GM03348 (cell line): ENCODE results near the gene POLR3C.

Source experiments
- DNase-seq: peaks from one replicate; pipeline ENCODE4 v3.0.0; 2012; ENCODE audit warnings: low spot score

The POLR3C gene

DNA sequence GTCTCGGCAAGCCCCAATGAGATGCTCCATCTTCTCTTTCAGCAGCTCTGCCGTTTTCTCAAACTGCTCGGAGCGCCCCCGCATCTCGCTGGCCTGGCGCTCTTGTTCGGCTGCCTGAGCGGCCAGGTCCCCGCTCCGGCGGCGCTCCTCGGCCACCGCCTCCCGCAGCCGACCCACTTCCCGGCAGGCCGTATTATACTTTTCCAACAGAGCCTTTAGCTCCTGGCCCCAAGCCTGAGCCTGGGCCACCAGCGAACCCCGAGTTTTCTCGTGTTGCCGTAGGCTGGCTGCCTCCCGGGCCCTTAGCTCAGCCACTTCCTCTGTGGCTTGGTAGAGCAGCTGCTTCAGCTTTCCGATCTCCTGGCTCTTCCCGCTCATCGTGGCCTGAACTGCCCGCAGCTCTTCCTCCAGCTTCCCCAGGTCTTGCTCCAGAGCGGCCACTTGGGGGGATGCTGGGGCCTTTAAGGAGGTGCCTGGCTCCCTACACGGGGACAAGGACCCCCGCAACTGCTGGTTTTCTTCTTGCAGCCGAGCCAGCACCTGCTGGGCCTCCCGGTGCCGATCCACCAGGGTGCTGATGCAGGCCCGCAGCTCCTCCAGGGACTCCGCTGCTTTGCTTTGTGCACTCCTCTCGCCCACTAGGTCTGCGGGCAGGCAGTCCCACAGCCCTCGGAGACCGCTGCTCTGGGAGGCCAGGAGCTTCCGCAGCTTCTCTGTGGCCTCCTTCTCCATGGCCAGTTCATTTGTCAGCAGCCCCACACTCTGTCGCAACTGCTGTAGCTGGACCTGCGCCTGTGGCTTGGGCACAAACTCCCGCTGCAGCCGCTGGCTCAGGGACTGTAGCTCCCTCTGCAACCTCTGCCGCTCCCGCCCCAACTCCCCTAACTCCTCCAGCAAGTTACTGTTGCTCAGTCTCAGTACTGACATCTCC lies 48.3 kb downstream of the POLR3C start:
- DNase-seq, result peak; percentile 68

GRCh38 chr1:145874646-145875045 lies 50.6 kb downstream of the POLR3C start:
- no peak for DNase-seq

GRCh38 chr1:145877923-145878486 lies 54.0 kb downstream of the POLR3C start:
- no peak for DNase-seq

GRCh38 chr1:145878724-145879123 lies 54.7 kb downstream of the POLR3C start:
- no peak for DNase-seq

GRCh38 chr1:145879775-145880174 lies 55.8 kb downstream of the POLR3C start:
- no peak for DNase-seq

DNA sequence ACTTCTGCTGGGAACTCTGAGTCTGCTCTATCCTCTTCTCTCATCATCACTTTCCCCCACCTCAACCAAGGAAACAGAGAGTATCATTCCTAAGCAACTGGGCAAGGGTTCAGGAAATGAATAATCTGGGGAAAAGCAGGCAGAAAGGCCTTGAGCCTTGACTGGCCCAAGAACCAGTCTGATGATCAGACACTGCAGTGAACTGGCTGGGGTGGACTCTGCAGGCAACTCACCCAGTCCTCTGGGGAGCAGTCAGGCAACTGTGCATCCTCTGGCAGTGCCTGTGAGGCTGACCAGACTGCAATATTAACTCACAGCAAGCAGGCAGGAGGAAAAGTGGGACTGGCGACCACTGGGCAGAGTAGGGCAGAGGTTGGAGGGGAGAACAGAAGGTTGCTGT lies 60.7 kb downstream of the POLR3C start:
- DNase-seq, result peak; percentile 64

DNA sequence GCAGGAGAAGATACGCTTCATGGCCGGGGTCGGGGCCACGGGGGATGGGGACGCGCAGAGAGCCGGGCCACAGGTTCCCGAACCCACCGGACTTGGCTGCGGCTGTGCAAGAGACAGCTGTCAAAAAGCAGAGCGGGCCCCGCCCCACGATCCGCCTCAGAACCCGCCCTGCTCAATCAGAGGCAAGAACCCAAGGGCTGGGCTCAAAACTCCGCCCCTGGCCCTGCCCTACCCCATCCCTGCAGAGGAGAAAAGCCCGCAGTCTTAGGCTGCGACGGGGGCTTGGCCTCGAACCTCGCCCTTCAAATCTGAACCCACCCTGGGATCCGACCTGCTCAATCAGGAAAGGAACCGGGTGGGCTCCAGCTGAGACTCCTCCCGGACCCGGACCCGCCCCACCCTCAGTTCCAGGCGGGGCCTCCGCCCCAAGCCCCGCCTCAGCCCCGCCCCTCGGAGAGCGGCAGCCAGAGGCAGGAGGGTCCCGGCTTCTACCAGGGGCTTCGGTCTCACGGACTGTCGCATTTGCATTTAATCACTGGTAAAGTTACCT lies 61.8 kb downstream of the POLR3C start, which contains the start of gene ANKRD35:
ANKRD35 (minus strand) TSS at position 129 of the 550 bp plus-strand sequence; CDS start at position 21, 108 bp downstream.
- DNase-seq, result peak; percentile 94

GRCh38 chr1:145886390-145886789 lies 62.4 kb downstream of the POLR3C start:
- no peak for DNase-seq

DNA sequence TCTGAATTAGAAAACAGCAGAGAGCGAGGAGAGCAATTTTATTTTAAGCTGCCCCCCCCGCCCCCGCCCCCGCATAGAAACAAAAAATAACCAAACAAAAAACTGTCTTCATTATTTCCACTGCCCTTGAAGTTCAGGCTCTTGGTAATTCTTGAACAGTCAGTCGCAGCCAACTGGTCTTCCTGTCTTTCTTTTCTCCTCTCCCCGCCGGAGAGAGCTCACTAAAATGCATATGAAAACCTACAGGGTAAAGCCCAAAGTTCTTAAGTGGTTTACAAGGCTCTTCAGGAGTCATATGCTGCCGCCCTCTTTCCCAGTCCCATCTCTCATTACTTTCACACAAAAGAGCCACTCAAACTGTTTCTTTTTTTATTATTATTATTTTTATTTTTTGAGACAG lies 62.8 kb downstream of the POLR3C start:
- no peak for DNase-seq

GRCh38 chr1:145887631-145888030 lies 63.6 kb downstream of the POLR3C start:
- no peak for DNase-seq

DNA sequence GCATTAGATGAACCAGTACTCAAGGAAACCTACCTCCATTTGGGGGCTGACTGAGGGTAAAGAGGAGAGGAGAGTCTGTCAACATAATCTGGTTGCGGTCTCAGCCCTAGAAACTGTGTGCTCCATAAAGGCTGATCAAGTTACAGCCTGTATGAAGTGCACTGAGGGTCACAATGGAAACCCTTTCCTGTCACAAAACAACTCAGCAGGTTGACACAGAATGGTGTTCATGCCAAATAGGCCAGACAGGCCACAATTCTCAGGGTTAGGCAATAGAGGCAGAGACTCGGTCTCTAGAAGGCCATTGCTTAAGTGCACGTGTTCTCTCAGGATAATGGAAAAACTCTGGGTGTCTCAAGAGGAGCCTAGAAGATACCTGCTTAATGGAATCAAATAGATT lies 65.7 kb downstream of the POLR3C start:
- no peak for DNase-seq

GRCh38 chr1:145891143-145891542 lies 67.1 kb downstream of the POLR3C start:
- DNase-seq, result peak; percentile 21

- DNase-seq, result peak; percentile 86
These were observed 67.8 kb downstream of the POLR3C start for GRCh38 chr1:145891587-145892485.

- no peak for DNase-seq
These were observed 68.6 kb downstream of the POLR3C start for GRCh38 chr1:145892486-145893087.

DNA sequence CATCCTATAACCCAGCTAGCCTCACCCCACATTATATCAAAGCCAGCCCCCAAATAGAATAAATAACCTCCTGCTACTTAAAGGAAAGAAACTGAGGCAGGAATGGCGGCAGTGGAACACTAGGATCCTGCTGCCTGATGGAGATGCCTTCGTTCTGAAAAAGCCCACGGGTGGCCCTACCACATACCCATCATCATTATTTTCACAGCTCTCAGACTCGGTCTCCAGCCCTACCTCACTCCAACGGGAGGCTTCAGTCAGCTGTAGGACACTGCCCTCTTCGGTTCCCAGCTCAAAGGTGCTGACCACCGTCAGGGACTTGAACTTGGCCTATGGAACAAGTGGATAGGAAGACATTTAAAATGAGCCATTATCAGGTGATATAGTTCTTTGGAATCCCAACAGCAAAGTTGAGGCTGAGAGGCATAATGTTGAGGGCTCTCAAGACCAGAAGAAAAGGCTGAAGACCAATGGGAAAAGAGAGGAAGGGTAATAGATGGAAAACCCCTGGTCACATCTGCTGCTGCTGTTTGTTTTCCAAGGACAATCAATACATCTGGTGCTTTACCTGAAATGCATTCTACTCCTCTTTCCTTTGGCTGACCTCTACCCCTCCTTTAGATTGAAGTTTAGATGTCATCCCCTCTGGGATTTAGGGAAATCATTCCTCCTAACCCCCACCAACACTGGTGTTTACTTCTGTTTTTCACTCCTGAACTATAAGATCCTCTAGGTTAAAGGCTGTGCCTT lies 69.5 kb downstream of the POLR3C start:
- no peak for DNase-seq
